ENCODE results near the gene RPRD1B. TPM values are rescaled to one million over a fixed set of nuclear protein-coding genes. Genes with fewer than 3 reads are reported as not detected.

RPRD1B gene
- total and polyA plus RNA-seq, 2 donors (not counting 3 experiments of a cell fraction or from before 2014, with no cell fraction given) = 13.0 to 29.3 TPM

DNA sequence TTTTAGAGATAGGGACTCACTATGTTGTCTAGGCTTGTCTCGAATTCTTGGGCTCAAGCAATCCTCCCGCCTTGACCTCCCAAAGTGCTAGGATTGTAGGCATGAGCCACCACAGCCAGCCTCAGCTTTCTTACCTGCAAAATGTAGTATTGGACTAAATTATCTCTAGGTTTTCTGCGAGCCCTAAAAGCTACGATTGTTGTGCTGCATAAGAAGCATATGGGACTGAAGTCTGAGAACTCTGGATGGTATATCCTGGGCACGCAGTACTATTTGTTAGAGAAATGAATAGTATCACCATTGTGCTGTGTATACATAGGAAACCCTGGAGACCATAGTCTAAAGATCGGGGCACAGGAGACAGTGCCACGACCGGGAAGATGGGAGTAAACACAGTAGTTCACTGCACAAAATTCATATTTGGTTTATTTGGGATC, 60.1 kb downstream of the RPRD1B start:
- H3K27me3 ChIP-seq (ENCODE audit: control insufficient read depth in 2 of 2, insufficient read depth in 2 of 2, low read length in 2 of 2) = no peaks in the 10 kb centered on the region
- H2AFZ ChIP-seq (ENCODE audit: low read depth, low read length) = no peak overlapping the region
- ChIA-PET CTCF (interaction anchor here (1.1 to 4.2 kb wide), 5 partner anchors 9 to 32 kb away, joined by 3 to 20 read pairs (median 6); no protein-coding TSS in a partner anchor), POLR2A (no interaction called here)
- H3K4me3 ChIP-seq (replicated peaks in 1 of 3; ENCODE audit: insufficient read depth in 1 of 3, low read depth in 1 of 3, low read length in 3 of 3) = no peak overlapping the region
- H3K27ac ChIP-seq (ENCODE audit: insufficient read depth, low read depth, low read length) = peak overlapping the region; percentile 74
- TF ChIP-seq EZH2 (IDR thresholded peaks at IDR 0.05; ENCODE audit: borderline replicate concordance, low read depth, low read length, severe bottlenecking) = no peak
- no peak for TF ChIP-seq JUN (IDR thresholded peaks at IDR 0.05; ENCODE audit: borderline replicate concordance, insufficient read depth, insufficient read length, low read depth)
- TF ChIP-seq, protein P1, sequence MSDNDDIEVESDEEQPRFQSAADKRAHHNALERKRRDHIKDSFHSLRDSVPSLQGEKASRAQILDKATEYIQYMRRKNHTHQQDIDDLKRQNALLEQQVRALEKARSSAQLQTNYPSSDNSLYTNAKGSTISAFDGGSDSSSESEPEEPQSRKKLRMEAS (IDR thresholded peaks at IDR 0.05; ENCODE audit: insufficient read depth, insufficient read length) = no peak
- TF ChIP-seq POLR2A (IDR thresholded peaks at IDR 0.05; ENCODE audit: low read depth, low read length) = no peak
- TF ChIP-seq FOS (IDR thresholded peaks at IDR 0.05; ENCODE audit: borderline replicate concordance, insufficient read depth, low read length) = no peak
- TF ChIP-seq POLR2AphosphoS5 (IDR thresholded peaks at IDR 0.05; ENCODE audit: insufficient read depth, low read depth, low read length) = no peak
- TF ChIP-seq, protein P2, sequence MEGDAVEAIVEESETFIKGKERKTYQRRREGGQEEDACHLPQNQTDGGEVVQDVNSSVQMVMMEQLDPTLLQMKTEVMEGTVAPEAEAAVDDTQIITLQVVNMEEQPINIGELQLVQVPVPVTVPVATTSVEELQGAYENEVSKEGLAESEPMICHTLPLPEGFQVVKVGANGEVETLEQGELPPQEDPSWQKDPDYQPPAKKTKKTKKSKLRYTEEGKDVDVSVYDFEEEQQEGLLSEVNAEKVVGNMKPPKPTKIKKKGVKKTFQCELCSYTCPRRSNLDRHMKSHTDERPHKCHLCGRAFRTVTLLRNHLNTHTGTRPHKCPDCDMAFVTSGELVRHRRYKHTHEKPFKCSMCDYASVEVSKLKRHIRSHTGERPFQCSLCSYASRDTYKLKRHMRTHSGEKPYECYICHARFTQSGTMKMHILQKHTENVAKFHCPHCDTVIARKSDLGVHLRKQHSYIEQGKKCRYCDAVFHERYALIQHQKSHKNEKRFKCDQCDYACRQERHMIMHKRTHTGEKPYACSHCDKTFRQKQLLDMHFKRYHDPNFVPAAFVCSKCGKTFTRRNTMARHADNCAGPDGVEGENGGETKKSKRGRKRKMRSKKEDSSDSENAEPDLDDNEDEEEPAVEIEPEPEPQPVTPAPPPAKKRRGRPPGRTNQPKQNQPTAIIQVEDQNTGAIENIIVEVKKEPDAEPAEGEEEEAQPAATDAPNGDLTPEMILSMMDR (IDR thresholded peaks at IDR 0.05; ENCODE audit: extremely low read depth in 1 of 2, insufficient read depth in 1 of 2, low read depth in 1 of 2, low read length in 2 of 2) = no peak
- TF ChIP-seq GATA2 (IDR thresholded peaks at IDR 0.05; ENCODE audit: insufficient read depth, insufficient read length, low read depth, low read length) = no peak
- no peak for TF ChIP-seq MYC (IDR thresholded peaks at IDR 0.05; ENCODE audit: low read depth, low read length)
- H3K4me1 ChIP-seq (ENCODE audit: control insufficient read depth, extremely low read depth, insufficient read depth, low read length) = peaks cover 36% of the 10 kb centered on the region
- no peaks in the 10 kb centered on the region for H4K20me1 ChIP-seq (replicated peaks; ENCODE audit: control insufficient read depth, extremely low read depth, insufficient read depth, low read length)
- intact Hi-C loops (cut with micrococcal nuclease) (no loop called here), dilution Hi-C loops (cut with MboI; ENCODE audit: extremely low pct_ligation_motif_present, low sequenced_read_pairs) (no loop called here)
- H3K4me2 ChIP-seq (ENCODE audit: insufficient read depth, low read length) = no peak overlapping the region
- no peaks in the 10 kb centered on the region for H3K79me2 ChIP-seq (ENCODE audit: control insufficient read depth, insufficient read depth, low read length)
- H3K9me3 ChIP-seq (replicated peaks; ENCODE audit: control insufficient read depth, insufficient read depth, low read length) = no peaks in the 10 kb centered on the region
- DNase-seq (ENCODE audit: low read depth, low spot score) (no peak), FAIRE-seq (no peak)
- no peaks in the 10 kb centered on the region for H3K9me1 ChIP-seq (replicated peaks; ENCODE audit: control insufficient read depth, extremely low read depth, insufficient read depth, low read length)
- no peak overlapping the region for H3K9ac ChIP-seq (replicated peaks; ENCODE audit: extremely low read depth, insufficient read depth, low read length)
- H3K36me3 ChIP-seq (ENCODE audit: control insufficient read depth in 2 of 2, extremely low read depth in 1 of 2, insufficient read depth in 2 of 2, low read length in 2 of 2) = peaks cover 0 to 2% of the 10 kb centered on the region in 2 experiments
- BruUV-seq (replicated peaks) = no TSS peak
